T-helper 1 cell (primary cell): ENCODE results near the gene SP9.

Source experiments
- DNase-seq, 5 donors: peaks; one replicate each; pipeline ENCODE4 v3.0.0-alpha.2; 2012 to 2020

SP9 gene

GRCh38 chr2:174333372-174334277 is 1.1 kb upstream of the SP9 start:
- DNase-seq, result no peak

- no peak for DNase-seq
These were observed 457 bp upstream of the SP9 start for GRCh38 chr2:174334278-174334715.

GRCh38 chr2:174335254-174335987 is 667 bp downstream of the SP9 start:
- no peak for DNase-seq

- DNase-seq, result no peak
These were observed 1.3 kb downstream of the SP9 start for GRCh38 chr2:174335988-174336500.

- DNase-seq, result peak in 2 of 5 donors; percentile 44 to 57
These were observed 2.0 kb downstream of the SP9 start for GRCh38 chr2:174336501-174337336.

- peak in 1 of 5 donors; percentile 48 for DNase-seq
These were observed 2.8 kb downstream of the SP9 start for GRCh38 chr2:174337337-174338146.

GRCh38 chr2:174338147-174338605 is 3.4 kb downstream of the SP9 start:
- DNase-seq, result no peak

GRCh38 chr2:174338671-174339560 is 4.2 kb downstream of the SP9 start:
- no peak for DNase-seq

- no peak for DNase-seq
These were observed 5.0 kb downstream of the SP9 start for GRCh38 chr2:174339561-174340399.

- no peak for DNase-seq
These were observed 5.9 kb downstream of the SP9 start for GRCh38 chr2:174340400-174341292.

- DNase-seq, result peak; percentile 63 to 86 (median 81)
These were observed 6.7 kb downstream of the SP9 start for GRCh38 chr2:174341293-174341994.

GRCh38 chr2:174341995-174342685 is 7.4 kb downstream of the SP9 start:
- DNase-seq, result no peak

- no peak for DNase-seq
These were observed 8.1 kb downstream of the SP9 start for GRCh38 chr2:174342686-174343342.

- DNase-seq, result no peak
These were observed 8.5 kb downstream of the SP9 start for GRCh38 chr2:174343343-174343622.

GRCh38 chr2:174343623-174344455 is 9.1 kb downstream of the SP9 start:
- no peak for DNase-seq
